Measurements from ENCODE around the gene DLL1.

The DLL1 gene

GRCh38 chr6:170295510-170296422 is 4.9 kb upstream of the DLL1 start:
- no peak for TF ChIP-seq CTCF (IDR thresholded peaks at IDR 0.05; ENCODE audit: low read depth, low read length)
- no peak for DNase-seq (ENCODE audit: low read depth in 2 of 2)
- peak overlapping the region; percentile 23 to 47 for H3K4me3 ChIP-seq (replicated peaks in 1 of 2; ENCODE audit: low read depth in 2 of 2, low read length in 2 of 2)

GRCh38 chr6:170294813-170295509 is 4.1 kb upstream of the DLL1 start:
- no peak overlapping the region for H3K4me3 ChIP-seq (replicated peaks in 1 of 2; ENCODE audit: low read depth in 2 of 2, low read length in 2 of 2)
- DNase-seq (ENCODE audit: low read depth in 2 of 2), result no peak
- no peak for TF ChIP-seq CTCF (IDR thresholded peaks at IDR 0.05; ENCODE audit: low read depth, low read length)

- H3K4me3 ChIP-seq (replicated peaks in 1 of 2; ENCODE audit: low read depth in 2 of 2, low read length in 2 of 2), result no peak overlapping the region
- DNase-seq (ENCODE audit: low read depth in 2 of 2), result no peak
- TF ChIP-seq CTCF (IDR thresholded peaks at IDR 0.05; ENCODE audit: low read depth, low read length), result no peak
Observed at GRCh38 chr6:170294298-170294730, 3.4 kb upstream of the DLL1 start.

GRCh38 chr6:170293341-170294231 is 2.7 kb upstream of the DLL1 start:
- no peak overlapping the region for H3K4me3 ChIP-seq (replicated peaks in 1 of 2; ENCODE audit: low read depth in 2 of 2, low read length in 2 of 2)
- TF ChIP-seq CTCF (IDR thresholded peaks at IDR 0.05; ENCODE audit: low read depth, low read length), result no peak
- no peak for DNase-seq (ENCODE audit: low read depth in 2 of 2)

GRCh38 chr6:170292407-170293158 is 1.7 kb upstream of the DLL1 start:
- no peak for DNase-seq (ENCODE audit: low read depth in 2 of 2)
- peak; percentile 2 for TF ChIP-seq CTCF (IDR thresholded peaks at IDR 0.05; ENCODE audit: low read depth, low read length)
- no peak overlapping the region for H3K4me3 ChIP-seq (replicated peaks in 1 of 2; ENCODE audit: low read depth in 2 of 2, low read length in 2 of 2)

- no peak overlapping the region for H3K4me3 ChIP-seq (replicated peaks in 1 of 2; ENCODE audit: low read depth in 2 of 2, low read length in 2 of 2)
- TF ChIP-seq CTCF (IDR thresholded peaks at IDR 0.05; ENCODE audit: low read depth, low read length), result no peak
- no peak for DNase-seq (ENCODE audit: low read depth in 2 of 2)
Observed at GRCh38 chr6:170292111-170292406, 1.2 kb upstream of the DLL1 start.
